HG03280 (cell line): ENCODE measurements around the gene DDX23.
"Not testable (repeated sequence)": the region's sequence is repeated elsewhere in the genome, so short reads cannot be mapped to it uniquely, and the experiment has no call there.

Source experiments
- ATAC-seq: cut with Tn5 transposase; IDR thresholded peaks from one replicate; pipeline ENCODE4 v1.9.1; 2021; ENCODE audit warnings: mild to moderate bottlenecking, moderate library complexity; ENCODE audit not compliant: unreplicated experiment

Gene DDX23

GRCh38 chr12:48863291-48863690, 11.3 kb upstream of the DDX23 start:
- no peak for ATAC-seq

GRCh38 chr12:48862760-48863159, 10.8 kb upstream of the DDX23 start:
- ATAC-seq = no peak

GRCh38 chr12:48861111-48861510, 9.1 kb upstream of the DDX23 start:
- ATAC-seq = no peak

GRCh38 chr12:48860236-48860635, 8.3 kb upstream of the DDX23 start:
- not testable (repeated sequence) for ATAC-seq

- ATAC-seq = no peak
Measured at GRCh38 chr12:48859607-48860006, 7.6 kb upstream of the DDX23 start.

- ATAC-seq = no peak
Measured at GRCh38 chr12:48858043-48858442, 6.1 kb upstream of the DDX23 start.

- ATAC-seq = no peak
Measured at GRCh38 chr12:48857278-48857994, 5.5 kb upstream of the DDX23 start.

- ATAC-seq = no peak
Measured at GRCh38 chr12:48856379-48856778, 4.4 kb upstream of the DDX23 start.

- ATAC-seq = not testable (repeated sequence)
Measured at GRCh38 chr12:48854932-48855331, 3.0 kb upstream of the DDX23 start.

- ATAC-seq = no peak
Measured at GRCh38 chr12:48854488-48854887, 2.5 kb upstream of the DDX23 start.

GRCh38 chr12:48852734-48853688, 1.0 kb upstream of the DDX23 start:
- peak; percentile 46 for ATAC-seq

GRCh38 chr12:48842021-48842420, 9.9 kb downstream of the DDX23 start:
- ATAC-seq = not testable (repeated sequence)

- no peak for ATAC-seq
Measured at GRCh38 chr12:48838048-48838447, 13.9 kb downstream of the DDX23 start.

- ATAC-seq = no peak
Measured at GRCh38 chr12:48832321-48833060, 19.5 kb downstream of the DDX23 start.

- ATAC-seq = no peak
Measured at GRCh38 chr12:48831257-48831656, 20.7 kb downstream of the DDX23 start.

- no peak for ATAC-seq
Measured at GRCh38 chr12:48828841-48829575, 23.0 kb downstream of the DDX23 start.

- no peak for ATAC-seq
Measured at GRCh38 chr12:48828293-48828692, 23.7 kb downstream of the DDX23 start.

GRCh38 chr12:48827513-48828096, 24.4 kb downstream of the DDX23 start:
- no peak for ATAC-seq

- no peak for ATAC-seq
Measured at GRCh38 chr12:48827026-48827425, 24.9 kb downstream of the DDX23 start.

- no peak for ATAC-seq
Measured at GRCh38 chr12:48826209-48826855, 25.6 kb downstream of the DDX23 start.
